GM19468 (cell line): ENCODE results near the gene CDKL4.
"Not testable (repeated sequence)": the region's sequence is repeated elsewhere in the genome, so short reads cannot be mapped to it uniquely, and the experiment has no call there.

Experiments used
- ATAC-seq: cut with Tn5 transposase; IDR thresholded peaks from one replicate; pipeline ENCODE4 v1.9.1; 2021; ENCODE audit warnings: mild to moderate bottlenecking, moderate library complexity, moderate number of reproducible peaks; ENCODE audit not compliant: unreplicated experiment; ENCODE audit errors: extremely low read depth

Gene CDKL4

DNA sequence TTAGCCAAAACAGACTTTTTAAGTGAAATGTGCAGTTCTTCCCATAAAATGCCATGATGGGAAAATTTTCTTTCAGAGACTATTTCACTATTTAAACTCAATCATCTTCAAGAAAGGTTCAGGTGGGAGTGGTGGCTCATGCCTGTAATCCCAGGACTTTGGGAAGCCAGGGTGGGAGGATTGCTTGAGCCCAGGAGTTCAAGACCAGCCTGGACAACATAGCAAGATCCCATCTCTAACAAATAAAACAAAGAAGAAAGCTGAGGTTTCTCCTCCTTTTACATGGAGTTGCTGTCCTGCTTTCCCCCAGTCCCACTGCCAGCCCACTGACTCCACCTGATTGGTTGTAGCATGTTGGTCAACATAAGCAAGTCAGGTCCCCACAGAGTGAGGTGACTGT is 97.1 kb downstream of the CDKL4 start:
- no peak for ATAC-seq

DNA sequence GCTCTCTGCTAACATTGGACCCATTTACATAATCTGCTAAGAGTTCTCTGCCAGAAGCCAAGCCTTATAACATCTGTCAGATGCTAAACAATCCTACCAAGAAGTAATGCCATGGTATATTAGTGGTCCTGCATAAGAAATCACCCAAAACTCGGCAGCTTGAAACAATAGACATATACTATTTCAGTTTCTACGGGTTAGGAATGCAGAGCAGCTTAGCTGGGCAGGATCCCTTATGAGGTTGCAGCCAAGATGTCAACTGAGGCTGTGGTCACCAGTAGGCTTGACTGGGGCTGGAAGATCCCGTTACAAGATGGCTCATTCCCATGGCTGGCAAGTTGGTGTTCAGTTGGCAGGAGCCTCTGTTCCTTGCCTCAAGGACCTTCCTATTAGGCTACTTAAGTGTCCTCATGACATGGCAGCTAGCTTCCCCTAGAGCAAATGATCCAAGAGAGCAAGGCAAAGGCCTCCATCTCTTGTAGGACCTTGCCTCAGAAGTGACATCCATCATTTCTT is 97.8 kb downstream of the CDKL4 start:
- no peak for ATAC-seq

DNA sequence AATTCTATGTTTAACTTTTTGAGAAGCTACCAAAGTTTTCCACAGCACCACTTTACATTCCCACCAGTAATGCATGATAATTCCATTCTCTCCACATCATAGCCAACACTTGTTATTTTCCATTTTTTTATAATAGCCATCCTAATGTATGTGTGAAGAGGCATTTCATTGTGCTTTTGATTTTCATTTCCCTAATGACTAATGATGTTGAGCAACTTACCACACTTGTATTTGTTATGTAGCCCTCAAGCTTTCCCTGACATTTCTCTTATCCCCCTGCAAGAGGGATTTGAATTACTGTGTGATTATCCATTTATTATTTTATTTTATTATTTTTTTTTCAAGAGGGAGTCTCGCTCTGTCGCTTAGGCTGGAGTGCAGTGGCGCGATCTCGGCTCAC is 99.4 kb downstream of the CDKL4 start:
- ATAC-seq: no peak

DNA sequence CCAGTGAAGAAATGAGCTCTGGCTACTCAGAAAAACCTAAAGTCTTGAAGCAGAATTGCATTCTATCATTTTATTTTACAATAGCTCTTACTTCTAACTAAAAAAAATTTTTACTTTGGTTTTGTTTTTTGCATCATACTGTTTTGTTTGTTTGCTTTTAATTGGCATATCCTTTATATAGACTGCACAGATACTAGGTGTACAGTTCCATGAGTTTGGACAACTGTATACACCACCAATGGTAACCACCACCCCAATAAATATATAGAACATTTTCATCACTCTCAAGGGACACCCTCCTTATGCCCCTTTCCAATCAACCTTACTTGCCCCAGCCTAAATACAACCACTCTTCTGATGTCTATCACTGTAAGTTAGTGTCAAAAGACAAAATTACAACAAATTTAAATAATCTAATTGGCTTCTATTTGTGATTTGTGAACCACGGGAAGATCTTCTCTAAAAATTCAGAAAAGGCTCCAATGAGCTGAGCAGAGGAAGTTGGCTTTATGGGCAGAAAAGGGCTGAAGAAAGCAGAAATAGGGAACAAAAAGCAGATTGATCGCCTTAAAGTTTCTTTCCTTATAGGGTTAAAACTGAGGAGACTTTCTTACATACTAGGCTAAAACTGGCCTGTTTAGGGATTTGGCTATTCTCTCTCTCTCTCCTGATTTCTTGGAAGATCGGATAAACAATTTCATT is 100.7 kb downstream of the CDKL4 start:
- no peak for ATAC-seq

DNA sequence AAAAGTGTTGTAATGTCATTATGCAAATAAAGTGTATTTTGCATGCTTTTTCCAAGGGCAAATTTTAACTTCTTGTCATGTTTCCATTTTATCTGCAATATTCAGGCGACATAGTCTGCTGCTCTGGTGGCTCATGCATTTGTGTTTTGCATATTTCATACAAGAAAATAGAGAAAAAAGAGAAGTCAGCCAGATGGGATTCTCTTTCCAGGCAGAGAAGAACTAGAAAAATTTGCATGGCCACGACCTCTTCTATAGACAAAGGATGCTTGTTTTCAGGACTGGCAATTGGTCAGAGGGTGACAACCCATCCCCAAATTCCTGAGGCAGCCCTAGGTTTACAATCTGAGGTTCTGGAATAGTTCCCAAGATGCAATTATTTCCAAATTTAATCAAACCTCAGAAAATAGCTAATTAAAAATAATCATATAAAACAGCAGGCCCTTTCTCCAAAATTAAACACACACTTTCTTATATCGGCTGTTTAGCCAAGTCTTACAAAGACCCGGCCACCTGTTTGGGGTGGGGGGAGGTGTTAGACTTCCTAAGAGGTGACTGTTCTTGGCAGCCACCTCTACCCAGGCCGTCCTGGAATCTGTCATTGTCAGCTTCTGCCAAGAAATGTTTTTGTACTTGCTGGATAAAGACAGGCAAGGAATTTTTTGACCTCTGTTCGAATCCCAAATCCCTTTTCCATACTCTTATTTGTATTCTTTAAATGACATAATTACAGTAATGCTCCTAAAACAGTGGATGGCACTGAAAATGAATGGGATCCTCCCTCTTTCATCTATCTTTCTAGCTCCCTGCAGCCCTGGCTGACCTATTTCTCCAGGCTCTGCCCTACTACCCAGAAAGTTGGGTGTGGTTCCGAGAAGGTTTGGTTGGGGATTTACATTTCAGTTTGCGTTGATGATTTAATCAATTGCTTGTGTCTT is 102.2 kb downstream of the CDKL4 start:
- peak; percentile 34 for ATAC-seq

DNA sequence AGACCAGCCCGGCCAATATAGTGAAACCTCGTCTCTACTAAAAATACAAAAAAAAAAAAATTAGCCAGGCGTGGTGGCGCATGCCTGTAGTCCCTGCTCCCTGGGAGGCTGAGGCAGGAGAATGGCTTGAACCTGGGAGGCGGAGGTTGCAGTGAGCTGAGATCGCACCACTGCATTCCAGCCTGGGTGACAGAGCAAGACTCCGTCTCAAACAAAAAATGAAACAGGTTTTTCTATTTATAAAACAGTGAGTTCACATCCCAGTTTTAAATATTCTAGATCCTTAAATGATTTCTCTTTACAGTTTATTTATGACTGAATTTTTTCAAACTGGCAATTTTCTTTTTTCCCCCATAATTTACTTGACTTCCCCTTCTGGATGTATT is 102.8 kb downstream of the CDKL4 start:
- ATAC-seq: not testable (repeated sequence)

DNA sequence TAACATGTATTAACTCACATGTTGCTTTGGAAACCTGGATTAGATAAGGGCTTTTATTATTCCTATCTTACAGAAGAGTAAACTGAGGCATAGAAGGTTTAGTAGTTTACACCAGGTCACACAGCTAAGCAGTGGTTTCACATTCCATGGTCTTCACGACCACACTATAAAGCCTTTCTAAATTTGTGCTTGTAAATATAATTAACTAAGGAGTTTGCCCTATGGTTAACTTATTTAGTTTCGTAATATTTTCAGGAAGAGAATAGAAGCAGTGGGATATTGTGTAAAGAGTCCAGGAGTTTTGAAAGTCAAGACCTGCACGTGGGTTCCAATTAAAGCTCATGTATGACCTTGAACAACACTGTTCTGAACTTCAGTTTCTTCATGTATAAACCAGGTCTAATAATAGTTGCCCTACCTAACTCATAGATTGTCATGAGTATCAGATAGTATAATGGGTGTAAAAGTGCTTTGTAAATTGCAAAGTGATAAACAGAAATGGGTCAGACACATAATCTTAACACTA is 103.4 kb downstream of the CDKL4 start:
- ATAC-seq: no peak

DNA sequence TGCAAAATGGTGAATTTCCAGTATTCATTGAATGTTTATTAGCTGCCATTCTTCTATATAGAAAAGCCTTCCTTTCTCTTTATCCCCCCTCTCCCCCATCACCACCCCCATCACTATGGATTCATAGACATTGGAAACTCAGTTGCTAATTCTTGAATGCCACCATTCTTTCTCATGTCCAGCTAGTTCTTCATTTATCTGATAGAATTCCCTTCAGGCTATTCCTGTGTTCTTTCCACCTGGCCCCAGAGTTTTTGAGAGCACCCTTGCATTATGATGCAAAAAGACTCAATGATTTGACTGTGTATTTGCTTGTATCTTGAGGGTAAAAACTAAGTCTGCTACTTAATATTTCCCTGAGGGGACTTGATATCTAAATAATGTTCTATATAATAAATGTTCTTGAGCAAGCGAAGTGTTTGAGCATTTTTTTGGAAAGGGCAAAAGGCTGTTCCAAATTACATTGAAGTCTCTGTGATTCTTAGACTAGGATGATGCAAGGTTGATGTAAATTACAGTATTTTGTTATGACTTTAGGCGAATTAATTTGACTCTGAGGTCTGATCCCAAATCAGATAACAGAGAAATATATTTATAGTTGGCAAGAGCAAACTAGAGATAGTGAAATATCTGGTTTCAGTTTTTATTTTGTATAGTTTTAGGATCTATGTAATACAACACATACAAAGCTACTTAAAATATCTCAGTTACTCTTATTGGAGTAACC is 104.1 kb downstream of the CDKL4 start:
- ATAC-seq: no peak

DNA sequence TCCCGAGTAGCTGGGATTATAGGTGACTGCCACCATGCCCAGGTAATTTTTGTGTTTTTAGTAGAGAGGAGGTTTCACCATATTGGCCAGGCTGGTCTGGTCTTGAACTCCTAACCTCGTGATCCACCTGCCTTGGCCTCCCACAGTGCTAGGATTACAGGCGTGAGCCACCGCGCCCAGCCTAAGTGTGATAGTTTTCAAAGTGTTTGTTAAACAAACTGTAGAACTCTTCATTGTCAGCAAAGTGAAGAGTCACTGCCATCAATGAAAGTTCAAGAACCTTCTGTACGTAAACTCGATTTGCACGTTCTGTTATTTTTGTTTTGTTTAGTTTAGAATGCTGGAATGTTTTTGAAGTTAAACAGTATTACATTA is 104.9 kb downstream of the CDKL4 start:
- ATAC-seq: no peak

DNA sequence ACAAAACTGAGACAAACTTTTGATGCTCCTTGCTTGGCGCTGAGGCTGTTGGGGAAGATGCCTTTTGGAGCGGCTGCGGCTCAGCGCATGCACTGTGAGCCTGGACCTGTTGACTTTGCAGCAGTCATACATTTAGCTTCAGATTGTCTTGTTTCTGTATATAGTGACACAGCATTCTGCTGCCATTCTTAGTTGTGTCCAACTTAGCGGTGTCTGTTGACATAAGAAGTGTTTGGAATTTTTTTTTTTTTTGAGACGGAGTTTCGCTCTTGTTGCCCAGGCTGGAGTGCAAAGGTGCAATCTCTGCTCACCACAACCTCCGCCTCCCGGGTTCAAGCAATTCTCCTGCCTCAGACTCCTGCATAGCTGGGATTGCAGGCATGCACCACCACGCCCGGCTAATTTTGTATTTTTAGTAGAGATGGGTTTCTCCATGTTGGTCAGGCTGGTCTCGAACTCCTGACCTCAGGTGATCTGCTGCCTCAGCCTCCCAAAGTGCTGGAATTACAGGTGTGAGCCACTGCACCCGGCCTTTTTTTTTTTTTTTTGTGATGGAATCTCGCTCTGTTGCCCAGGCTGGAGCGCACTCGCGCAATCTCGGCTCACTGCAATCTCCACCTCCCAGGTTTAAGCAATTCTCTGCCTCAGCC is 105.5 kb downstream of the CDKL4 start:
- ATAC-seq: not testable (repeated sequence)

DNA sequence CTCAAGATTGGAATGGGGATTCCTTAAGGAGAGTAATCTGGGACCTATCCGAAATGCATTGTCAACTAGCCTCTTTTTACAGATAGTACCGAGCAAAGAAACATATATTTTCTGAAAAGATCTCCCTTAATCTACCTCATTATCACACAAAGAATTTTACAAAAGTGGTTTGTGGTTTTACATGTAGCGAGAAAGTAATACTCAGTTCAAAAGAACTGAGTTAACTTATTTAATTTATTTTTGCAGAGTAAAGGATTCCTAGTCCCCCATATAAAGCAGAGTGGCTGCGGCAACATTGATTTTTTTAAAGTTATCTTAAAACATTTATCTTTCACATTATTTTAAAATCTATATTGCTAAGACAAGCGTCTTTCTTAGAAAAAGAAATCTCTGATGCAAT is 107.0 kb downstream of the CDKL4 start:
- ATAC-seq: no peak

DNA sequence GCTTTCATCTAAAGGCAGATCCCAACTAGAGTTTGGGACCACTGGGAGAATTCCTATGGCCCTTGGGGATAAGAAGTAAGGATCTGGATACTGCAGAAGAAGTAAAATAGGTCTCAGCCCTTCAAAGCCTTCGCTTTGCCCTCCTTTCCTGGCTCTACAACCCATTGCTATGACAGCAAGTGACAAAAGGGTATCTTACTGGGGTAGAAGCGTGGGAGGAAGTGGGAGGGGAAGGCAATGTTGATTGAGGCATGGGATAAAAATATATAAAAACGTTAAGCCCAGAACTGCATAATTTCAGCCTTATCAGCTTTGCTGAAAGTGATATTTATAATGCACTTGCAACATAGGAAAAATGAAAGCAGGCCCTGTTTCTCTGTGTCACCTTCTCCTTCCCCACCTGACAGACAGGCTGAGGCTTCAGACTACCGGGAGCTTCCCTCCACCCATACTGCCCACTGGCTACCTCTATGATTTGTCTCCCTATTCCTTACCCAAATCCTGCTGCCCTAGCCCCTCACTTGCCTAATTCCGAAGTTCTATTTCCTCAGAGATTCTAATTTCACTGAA is 108.0 kb downstream of the CDKL4 start:
- no peak for ATAC-seq

DNA sequence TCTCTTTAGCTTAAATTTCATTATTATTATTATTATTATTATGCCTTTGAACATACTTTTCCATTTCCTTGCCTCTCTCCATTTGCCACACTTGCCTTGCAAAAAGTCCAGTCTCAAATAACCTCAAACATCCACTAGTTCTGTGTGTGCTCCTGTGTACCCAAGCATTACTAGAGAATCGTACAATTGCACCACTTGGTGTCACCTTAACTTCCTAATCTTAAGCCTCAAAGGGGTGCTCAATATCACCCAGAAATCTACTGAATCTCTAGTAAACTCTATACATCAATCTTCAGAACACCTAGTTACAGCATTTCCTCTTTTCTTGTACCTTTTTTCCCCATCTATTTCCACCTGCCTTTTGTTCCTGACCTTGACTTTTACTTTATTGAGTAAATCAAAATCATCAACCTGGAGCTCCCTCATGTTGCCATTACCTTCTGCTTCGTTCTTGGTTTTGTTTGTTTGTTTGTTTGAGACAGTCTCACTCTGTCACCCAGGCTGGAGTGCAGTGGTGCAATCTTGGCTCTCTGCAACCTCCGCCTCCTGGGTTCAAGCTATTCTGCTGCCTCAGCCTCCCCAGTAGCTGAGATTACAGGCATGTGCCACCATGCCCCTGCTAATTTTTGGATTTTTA is 110.4 kb downstream of the CDKL4 start:
- ATAC-seq: no peak

DNA sequence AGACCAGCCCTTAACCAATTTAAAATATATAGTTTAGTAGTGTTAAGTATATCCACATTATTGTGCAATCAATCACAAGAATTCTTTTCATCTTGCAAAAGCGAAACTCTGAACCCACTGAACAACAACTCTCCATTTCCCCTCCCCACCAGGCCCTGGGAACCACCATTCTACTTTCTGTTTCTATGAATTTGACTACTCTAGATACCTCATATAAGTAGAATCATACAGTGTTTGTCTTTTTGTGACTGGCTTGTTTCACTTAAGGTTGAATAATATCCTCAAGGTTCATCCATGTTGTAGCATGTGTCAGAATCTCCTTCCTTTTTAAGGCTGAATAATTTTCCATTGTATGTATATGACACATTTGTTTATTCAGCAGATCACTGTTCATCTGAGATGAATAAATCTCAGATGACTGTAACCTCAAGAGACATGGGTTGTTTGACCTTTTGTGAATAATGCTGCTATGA is 114.8 kb downstream of the CDKL4 start:
- ATAC-seq: no peak

DNA sequence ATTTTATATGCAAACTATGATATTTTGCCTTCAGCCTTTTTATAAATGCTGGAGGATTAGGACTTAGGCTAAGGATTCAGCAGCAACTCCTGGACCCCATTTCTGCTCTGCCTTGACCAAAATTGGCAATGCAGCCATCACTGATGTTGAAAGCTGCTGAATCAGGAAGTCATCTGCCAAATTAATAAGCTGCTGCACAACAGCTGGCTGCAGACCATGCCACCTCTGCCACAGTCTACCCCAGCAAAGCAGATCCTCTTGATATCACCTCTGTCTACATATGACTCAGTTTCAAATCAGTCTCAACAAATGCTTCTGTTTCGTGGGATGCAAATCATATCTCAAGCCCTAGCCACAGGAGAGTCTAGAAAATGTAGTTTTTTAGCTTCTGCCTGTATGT is 115.8 kb downstream of the CDKL4 start:
- ATAC-seq: peak; percentile 54
